Ishikawa (cell line): Measurements from ENCODE around the gene PAPLN.

Source experiments
- CEBPB ChIP-seq: IDR thresholded peaks from 2 replicates; pipeline ENCODE4 v1.6.1; 2012
- CREB1 ChIP-seq: IDR thresholded peaks from 2 replicates; pipeline ENCODE4 v1.6.1; 2012; ENCODE audit warnings: low read depth
- EGR1 ChIP-seq: IDR thresholded peaks from 2 replicates; pipeline ENCODE4 v1.6.1; 2012
- EP300 ChIP-seq: IDR thresholded peaks from 2 replicates; pipeline ENCODE4 v1.6.1; 2012; ENCODE audit warnings: borderline replicate concordance
- FOXM1 ChIP-seq: IDR thresholded peaks from 2 replicates; pipeline ENCODE4 v1.6.1; 2012; ENCODE audit warnings: low read depth, borderline replicate concordance
- NFIC ChIP-seq: IDR thresholded peaks from 2 replicates; pipeline ENCODE4 v1.6.1; 2012
- RAD21 ChIP-seq: IDR thresholded peaks from 2 replicates; pipeline ENCODE4 v1.6.1; 2012; ENCODE audit warnings: low read depth
- REST ChIP-seq: IDR thresholded peaks from 2 replicates; pipeline ENCODE4 v1.6.1; 2012; ENCODE audit warnings: low read depth, mild to moderate bottlenecking
- TAF1 ChIP-seq: IDR thresholded peaks from 2 replicates; pipeline ENCODE4 v1.6.1; 2012; ENCODE audit warnings: low read depth, mild to moderate bottlenecking
- TCF12 ChIP-seq: IDR thresholded peaks from 2 replicates; pipeline ENCODE4 v1.6.1; 2012; ENCODE audit warnings: low read depth
- TEAD4 ChIP-seq: IDR thresholded peaks from 2 replicates; pipeline ENCODE4 v1.6.1; 2012
- USF1 ChIP-seq: IDR thresholded peaks from 2 replicates; pipeline ENCODE4 v1.6.1; 2012
- YY1 ChIP-seq: IDR thresholded peaks from 2 replicates; pipeline ENCODE4 v1.6.1; 2012; ENCODE audit warnings: low read depth
- ZBTB7A ChIP-seq: IDR thresholded peaks from 2 replicates; pipeline ENCODE4 v1.6.1; 2012; ENCODE audit warnings: low read depth
- TF ChIP-seq, protein P1 (sequence below): IDR thresholded peaks from 2 replicates; pipeline ENCODE4 v1.6.1; 2012

The PAPLN gene

GRCh38 chr14:73209953-73210352, 27.4 kb upstream of the PAPLN start:
- TF ChIP-seq YY1 (no peak), EP300 (no peak), EGR1 (no peak), CREB1 (no peak), RAD21 (no peak), FOXM1 (no peak)
- TF ChIP-seq, protein P1, sequence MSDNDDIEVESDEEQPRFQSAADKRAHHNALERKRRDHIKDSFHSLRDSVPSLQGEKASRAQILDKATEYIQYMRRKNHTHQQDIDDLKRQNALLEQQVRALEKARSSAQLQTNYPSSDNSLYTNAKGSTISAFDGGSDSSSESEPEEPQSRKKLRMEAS, result no peak

GRCh38 chr14:73211251-73212040, 25.9 kb upstream of the PAPLN start:
- TF ChIP-seq EP300 (no peak), TCF12 (no peak), CREB1 (no peak), YY1 (no peak), REST (no peak), USF1 (no peak)

DNA sequence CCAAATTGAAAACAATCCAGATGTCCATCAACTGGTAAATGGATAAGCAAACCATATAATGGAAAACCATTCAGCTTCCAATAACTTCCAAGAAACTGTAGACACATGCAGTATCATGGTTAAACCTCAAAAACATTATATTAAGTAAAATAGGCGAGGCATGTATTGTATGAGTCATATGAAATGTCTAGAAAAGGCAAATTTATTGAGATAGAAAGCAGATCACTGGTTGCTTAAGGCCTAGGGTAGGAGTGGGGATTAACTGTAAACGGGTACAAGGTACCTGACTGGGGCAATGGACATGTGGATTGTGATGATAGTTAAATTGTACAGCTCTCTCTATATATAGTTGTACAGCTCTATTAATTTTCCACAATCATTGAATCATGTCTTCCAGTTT, 21.3 kb upstream of the PAPLN start:
- TF ChIP-seq, protein P1, result no peak
- TF ChIP-seq TCF12 (no peak), TAF1 (no peak), YY1 (no peak), RAD21 (no peak), REST (no peak), CEBPB (no peak), EGR1 (no peak), TEAD4 (no peak), ZBTB7A (no peak), CREB1 (no peak)

DNA sequence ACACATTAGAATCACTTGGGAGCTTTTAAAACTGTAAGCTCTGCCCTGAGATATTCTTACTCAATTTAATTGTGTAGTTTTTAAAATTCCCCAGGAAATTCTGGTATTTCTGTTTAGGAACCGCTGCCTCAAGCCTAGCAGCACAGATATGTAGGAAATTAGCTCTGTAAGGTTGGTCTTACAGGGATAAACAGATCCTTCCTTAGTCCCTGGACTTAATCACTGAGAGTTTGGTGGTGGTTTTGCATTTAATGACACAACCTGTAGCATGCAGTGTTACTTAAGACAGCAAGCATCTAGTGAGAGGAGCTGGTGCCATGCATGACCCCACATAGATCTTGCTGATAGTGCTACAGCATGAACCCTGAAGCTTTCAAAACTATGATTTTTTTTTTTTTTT, 19.9 kb upstream of the PAPLN start:
- no peak for TF ChIP-seq NFIC
- no peak for TF ChIP-seq TEAD4
- TF ChIP-seq ZBTB7A, result no peak

DNA sequence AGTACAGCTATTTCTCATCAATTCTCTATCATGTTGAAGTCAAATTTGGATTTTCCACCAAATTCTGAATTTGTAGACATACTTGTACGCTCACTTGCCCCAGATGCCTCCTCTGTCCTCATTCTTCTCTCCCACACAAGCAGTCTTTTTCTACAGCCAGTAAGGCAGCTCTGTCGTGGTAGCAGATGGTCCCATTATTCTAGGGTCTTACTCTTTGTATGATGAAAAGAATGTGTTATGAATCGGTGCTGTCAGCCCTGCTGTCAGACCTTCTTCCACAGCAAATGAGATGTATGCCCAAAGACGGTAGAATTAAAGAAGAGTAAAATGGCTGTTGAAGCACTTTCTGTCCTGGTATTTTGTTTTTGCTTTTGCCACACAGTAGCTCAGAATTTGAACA, 17.2 kb upstream of the PAPLN start:
- TF ChIP-seq TEAD4 (no peak), CEBPB (no peak), FOXM1 (no peak), RAD21 (no peak), USF1 (no peak), EP300 (no peak), TCF12 (no peak), EGR1 (no peak), NFIC (no peak), YY1 (no peak), REST (no peak), TAF1 (no peak), CREB1 (no peak), ZBTB7A (no peak)
- TF ChIP-seq, protein P1, result no peak
